Spleen (tissue), 7 donors: ENCODE data around the gene HMMR.

ENCODE experiments used
- CTCF ChIP-seq, 11 experiments: fragments of 200-600 bp in 7 of 11; fragments of 450-650 bp in 4 of 11; sonication (generic) in 4 of 11; IDR thresholded peaks in 8 of 11; conservative IDR thresholded peaks in 3 of 11; 1 replicate in 7 of 11; 2 replicates in 4 of 11; pipeline versions ENCODE4 v1.4.0 to v1.8.0; 2016 to 2021; ENCODE audit warnings: antibody characterized with exemption in 11 of 11, inconsistent platforms in 4 of 11, mild to moderate bottlenecking in 1 of 11
- POLR2A ChIP-seq, 3 donors: fragments of 450-650 bp; IDR thresholded peaks; one replicate each; pipeline ENCODE4 v1.5.1; 2017; ENCODE audit warnings: antibody characterized with exemption in 3 of 3, mild to moderate bottlenecking in 1 of 3
- POLR2AphosphoS5 ChIP-seq, 3 donors: sonication (generic); formaldehyde crosslinking; IDR thresholded peaks; one replicate each; pipeline ENCODE4 v1.5.1; 2017; ENCODE audit warnings: antibody characterized with exemption in 3 of 3
- donor health status: DM: no; HTN: no; CAD: no; lungs with moderate emphysema.
- donor health status: DM: no; HTN: no; CAD: no.
- donor health status: DM: no; HTN: no; CAD: no.

GRCh38 chr5:163473635-163474243, 13.3 kb downstream of the HMMR start:
- peak in 6 of 11 experiments; percentile 20 to 49 (median 43) for TF ChIP-seq CTCF (IDR thresholded peaks at IDR 0.05 in 8 of 11, conservative IDR thresholded peaks at IDR 0.05 in 3 of 11)
- no peak for TF ChIP-seq POLR2A (IDR thresholded peaks at IDR 0.05)
- TF ChIP-seq POLR2AphosphoS5 (IDR thresholded peaks at IDR 0.05) = no peak
